HG02588 (cell line): ENCODE measurements around the gene MED7.

Experiments
- ATAC-seq: cut with Tn5 transposase; IDR thresholded peaks from one replicate; pipeline ENCODE4 v1.9.1; 2021; ENCODE audit warnings: mild to moderate bottlenecking, moderate library complexity; ENCODE audit not compliant: unreplicated experiment

The MED7 gene

GRCh38 chr5:157107508-157107907 lies 35.2 kb downstream of the MED7 start:
- no peak for ATAC-seq

- no peak for ATAC-seq
Measured at GRCh38 chr5:157106630-157107461, 35.8 kb downstream of the MED7 start.

- no peak for ATAC-seq
Measured at GRCh38 chr5:157100140-157100679, 42.5 kb downstream of the MED7 start.

- peak; percentile 69 for ATAC-seq
Measured at GRCh38 chr5:157088342-157088990, 54.2 kb downstream of the MED7 start.
